ENCODE data around the gene GJB5. TPM values are rescaled to one million over a fixed set of nuclear protein-coding genes. Genes with fewer than 3 reads are reported as not detected.

Gene GJB5
- total and polyA plus RNA-seq, 4 donors, result 0.17 to 1.6 (median 0.56) TPM

DNA sequence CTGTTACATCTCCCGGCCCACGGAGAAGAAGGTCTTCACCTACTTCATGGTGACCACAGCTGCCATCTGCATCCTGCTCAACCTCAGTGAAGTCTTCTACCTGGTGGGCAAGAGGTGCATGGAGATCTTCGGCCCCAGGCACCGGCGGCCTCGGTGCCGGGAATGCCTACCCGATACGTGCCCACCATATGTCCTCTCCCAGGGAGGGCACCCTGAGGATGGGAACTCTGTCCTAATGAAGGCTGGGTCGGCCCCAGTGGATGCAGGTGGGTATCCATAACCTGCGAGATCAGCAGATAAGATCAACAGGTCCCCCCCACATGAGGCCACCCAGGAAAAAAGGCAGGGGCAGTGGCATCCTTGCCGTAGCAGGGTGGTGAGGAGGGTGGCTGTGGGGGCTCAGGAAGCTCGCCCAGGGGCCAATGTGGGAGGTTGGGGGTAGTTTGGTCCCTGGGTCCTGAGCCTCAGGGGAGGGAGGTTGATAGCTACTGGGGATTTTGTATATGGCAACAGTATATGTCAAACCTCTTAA lies 7.0 kb downstream of the GJB5 start:
- Histone ChIP-seq H3K9me3 (ENCODE audit: control insufficient read depth in 4 of 4, insufficient read depth in 3 of 4, low read length in 3 of 4) (peaks cover 0 to 10% (median 0%) of the 10 kb centered on the region in 4 donors), H3K27me3 (ENCODE audit: control insufficient read depth in 3 of 3, insufficient read depth in 3 of 3, low read length in 2 of 3) (no peaks in the 10 kb centered on the region), H3K4me1 (ENCODE audit: control insufficient read depth in 5 of 5, insufficient read depth in 5 of 5, low read length in 5 of 5) (no peaks in the 10 kb centered on the region), H3K27ac (ENCODE audit: low read depth in 1 of 2, low read length in 1 of 2) (no peak overlapping the region), H3K36me3 (ENCODE audit: control insufficient read depth in 4 of 4, insufficient read depth in 4 of 4, low read length in 4 of 4) (no peaks in the 10 kb centered on the region), H3K4me3 (no peak overlapping the region), H3K9ac (ENCODE audit: insufficient read depth in 1 of 2, low read length in 2 of 2) (no peak overlapping the region)
- ATAC-seq (ENCODE audit: insufficient read depth, low FRiP score) (no peak), DNase-seq (no peak)
- 87 to 93% methylated on average over 13 of the region's 13 CpGs for WGBS, 2 donors
- TF ChIP-seq, protein P1, sequence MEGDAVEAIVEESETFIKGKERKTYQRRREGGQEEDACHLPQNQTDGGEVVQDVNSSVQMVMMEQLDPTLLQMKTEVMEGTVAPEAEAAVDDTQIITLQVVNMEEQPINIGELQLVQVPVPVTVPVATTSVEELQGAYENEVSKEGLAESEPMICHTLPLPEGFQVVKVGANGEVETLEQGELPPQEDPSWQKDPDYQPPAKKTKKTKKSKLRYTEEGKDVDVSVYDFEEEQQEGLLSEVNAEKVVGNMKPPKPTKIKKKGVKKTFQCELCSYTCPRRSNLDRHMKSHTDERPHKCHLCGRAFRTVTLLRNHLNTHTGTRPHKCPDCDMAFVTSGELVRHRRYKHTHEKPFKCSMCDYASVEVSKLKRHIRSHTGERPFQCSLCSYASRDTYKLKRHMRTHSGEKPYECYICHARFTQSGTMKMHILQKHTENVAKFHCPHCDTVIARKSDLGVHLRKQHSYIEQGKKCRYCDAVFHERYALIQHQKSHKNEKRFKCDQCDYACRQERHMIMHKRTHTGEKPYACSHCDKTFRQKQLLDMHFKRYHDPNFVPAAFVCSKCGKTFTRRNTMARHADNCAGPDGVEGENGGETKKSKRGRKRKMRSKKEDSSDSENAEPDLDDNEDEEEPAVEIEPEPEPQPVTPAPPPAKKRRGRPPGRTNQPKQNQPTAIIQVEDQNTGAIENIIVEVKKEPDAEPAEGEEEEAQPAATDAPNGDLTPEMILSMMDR (IDR thresholded peaks at IDR 0.05; ENCODE audit: control extremely low read depth, extremely low read depth), result no peak

DNA sequence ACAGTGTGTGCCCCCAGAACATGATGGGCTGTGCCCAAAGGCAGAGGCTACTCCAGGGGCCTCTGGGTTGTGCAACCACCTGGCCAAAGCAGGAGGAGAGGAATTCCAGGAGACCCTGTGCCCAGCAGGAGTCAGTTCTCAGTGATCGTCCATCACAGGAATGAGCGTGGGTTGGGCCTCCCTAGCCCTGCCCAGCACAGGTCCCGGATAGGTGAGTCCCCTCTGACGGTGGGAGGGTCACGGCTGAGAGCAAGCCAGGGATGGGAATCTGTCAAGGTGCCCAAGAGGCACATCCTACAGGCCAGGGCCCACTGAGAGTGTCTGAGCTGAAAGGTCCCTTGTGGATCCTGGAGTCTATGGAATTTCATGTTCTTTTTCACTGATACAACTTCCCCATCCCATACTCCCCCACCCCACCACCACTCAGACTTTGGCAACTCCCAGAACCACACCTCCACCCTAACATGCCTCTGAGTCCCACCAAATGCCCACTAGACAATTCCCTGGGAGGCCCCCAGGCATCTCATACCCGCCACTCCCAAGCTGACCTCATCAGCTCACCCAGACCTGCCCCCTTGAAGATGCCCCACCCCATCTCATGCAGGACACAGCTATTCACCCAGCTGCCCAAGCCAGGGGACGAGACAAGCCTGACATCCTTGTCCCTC lies 7.8 kb downstream of the GJB5 start:
- WGBS, 2 donors, result 59 to 85% methylated on average over 7 of the region's 7 CpGs
- H3K27me3 ChIP-seq (ENCODE audit: control insufficient read depth in 3 of 3, insufficient read depth in 3 of 3, low read length in 2 of 3), result no peaks in the 10 kb centered on the region
- no peak for DNase-seq

DNA sequence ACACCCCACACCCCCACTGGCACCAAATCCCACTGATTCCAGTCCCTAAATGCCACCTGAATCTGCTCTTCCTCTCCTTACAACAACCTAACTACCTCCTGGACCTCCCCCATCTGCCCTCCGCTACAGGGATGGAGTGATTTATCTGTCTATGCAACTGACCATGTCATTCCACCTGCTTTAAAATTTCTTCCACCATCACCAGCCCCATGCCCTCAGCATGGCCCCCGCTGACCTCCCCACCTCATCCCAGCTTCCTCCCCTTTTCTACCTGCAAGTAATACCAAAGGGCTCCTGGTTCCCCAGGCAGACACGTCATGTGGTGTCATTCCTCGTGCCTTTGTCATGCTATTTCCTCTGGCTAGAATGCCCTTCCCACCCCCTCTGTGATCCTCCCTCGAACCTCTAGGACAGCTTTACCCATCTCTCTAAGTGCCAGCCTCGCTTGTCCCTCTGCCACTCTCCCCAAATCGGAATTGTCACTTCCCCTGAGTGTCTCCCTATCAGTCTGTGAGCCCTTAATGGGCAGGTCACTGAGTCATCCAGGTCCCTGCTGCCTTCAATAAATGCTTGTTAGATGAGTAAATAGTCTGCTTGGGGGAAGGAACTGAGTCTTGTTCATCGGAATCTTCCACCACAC lies 8.4 kb downstream of the GJB5 start:
- no peak overlapping the region for H3K4me3 ChIP-seq
- no peaks in the 10 kb centered on the region for H3K27me3 ChIP-seq (ENCODE audit: control insufficient read depth in 3 of 3, insufficient read depth in 3 of 3, low read length in 2 of 3)
- H3K9me3 ChIP-seq (ENCODE audit: control insufficient read depth in 4 of 4, insufficient read depth in 3 of 4, low read length in 3 of 4), result peaks cover 0 to 10% (median 0%) of the 10 kb centered on the region in 4 donors
- H3K4me1 ChIP-seq (ENCODE audit: control insufficient read depth in 5 of 5, insufficient read depth in 5 of 5, low read length in 5 of 5), result no peaks in the 10 kb centered on the region
- ATAC-seq (ENCODE audit: insufficient read depth, low FRiP score), result no peak
- H3K36me3 ChIP-seq (ENCODE audit: control insufficient read depth in 4 of 4, insufficient read depth in 4 of 4, low read length in 4 of 4), result no peaks in the 10 kb centered on the region
- 51 to 67% methylated on average over 8 of the region's 8 CpGs for WGBS, 2 donors
- DNase-seq, result no peak
- TF ChIP-seq, protein P1 (IDR thresholded peaks at IDR 0.05; ENCODE audit: control extremely low read depth, extremely low read depth), result no peak
- H3K9ac ChIP-seq (ENCODE audit: insufficient read depth in 1 of 2, low read length in 2 of 2), result no peak overlapping the region
- no peak overlapping the region for H3K27ac ChIP-seq (ENCODE audit: low read depth in 1 of 2, low read length in 1 of 2)

More for the DNA sequence above, 7.8 kb downstream of the GJB5 start:
- no peak overlapping the region for H3K27ac ChIP-seq (ENCODE audit: low read depth in 1 of 2, low read length in 1 of 2)
- H3K9me3 ChIP-seq (ENCODE audit: control insufficient read depth in 4 of 4, insufficient read depth in 3 of 4, low read length in 3 of 4), result peaks cover 0 to 10% (median 0%) of the 10 kb centered on the region in 4 donors
- TF ChIP-seq, protein P1 (IDR thresholded peaks at IDR 0.05; ENCODE audit: control extremely low read depth, extremely low read depth), result no peak
- H3K36me3 ChIP-seq (ENCODE audit: control insufficient read depth in 4 of 4, insufficient read depth in 4 of 4, low read length in 4 of 4), result no peaks in the 10 kb centered on the region
- H3K4me1 ChIP-seq (ENCODE audit: control insufficient read depth in 5 of 5, insufficient read depth in 5 of 5, low read length in 5 of 5), result no peaks in the 10 kb centered on the region
- ATAC-seq (ENCODE audit: insufficient read depth, low FRiP score), result no peak
- no peak overlapping the region for H3K4me3 ChIP-seq
- no peak overlapping the region for H3K9ac ChIP-seq (ENCODE audit: insufficient read depth in 1 of 2, low read length in 2 of 2)
